Mammary epithelial cell (primary cell): ENCODE data around the gene SMIM27.
A peak's percentile ranks its signal among the peaks of the same experiment; 100 is the strongest.

Source experiments
- EZH2 ChIP-seq: IDR thresholded peaks from 2 replicates; pipeline ENCODE4 v1.6.1; 2012; ENCODE audit warnings: low read length, inconsistent platforms, borderline replicate concordance
- TF ChIP-seq, protein P1 (sequence below), 2 donors: IDR thresholded peaks in 1 of 2; conservative IDR thresholded peaks in 1 of 2; 2 replicates each; pipeline ENCODE4 v1.5.1; 2011 to 2012; ENCODE audit warnings: inconsistent platforms in 2 of 2, low read length in 2 of 2, mild to moderate bottlenecking in 2 of 2, control low read depth in 1 of 2, low read depth in 1 of 2; ENCODE audit not compliant: insufficient read depth in 1 of 2; ENCODE audit errors: extremely low read depth in 1 of 2

DNA sequence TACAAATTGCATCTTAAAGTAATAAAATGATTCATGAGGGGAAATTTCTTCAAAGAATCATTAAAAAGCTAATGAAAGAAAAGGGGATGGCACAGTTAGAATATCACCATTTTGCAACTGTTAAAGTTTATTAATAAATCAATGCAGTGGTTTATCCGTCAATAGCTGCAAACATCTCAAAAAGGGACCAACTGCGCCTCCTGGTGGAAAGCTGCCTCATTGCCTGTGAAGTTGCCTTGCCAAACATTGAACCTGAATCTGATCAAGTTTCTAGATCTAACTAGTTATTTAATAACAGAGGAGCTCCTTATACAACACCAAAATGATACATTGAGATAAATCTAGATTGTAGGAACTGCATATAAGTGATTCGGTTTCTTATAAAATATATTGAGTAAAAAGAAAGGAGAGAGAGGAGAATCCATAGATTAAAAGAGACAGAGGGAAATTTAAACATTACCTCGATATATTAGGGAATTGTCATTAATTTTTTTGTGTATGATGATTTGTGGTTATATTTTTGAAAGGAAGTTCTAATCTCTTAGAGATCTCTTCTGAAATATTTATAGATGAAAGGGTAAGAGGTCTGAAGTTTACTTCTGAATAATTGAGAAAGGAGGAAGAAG is 27.7 kb downstream of the SMIM27 start:
- TF ChIP-seq, protein P1, sequence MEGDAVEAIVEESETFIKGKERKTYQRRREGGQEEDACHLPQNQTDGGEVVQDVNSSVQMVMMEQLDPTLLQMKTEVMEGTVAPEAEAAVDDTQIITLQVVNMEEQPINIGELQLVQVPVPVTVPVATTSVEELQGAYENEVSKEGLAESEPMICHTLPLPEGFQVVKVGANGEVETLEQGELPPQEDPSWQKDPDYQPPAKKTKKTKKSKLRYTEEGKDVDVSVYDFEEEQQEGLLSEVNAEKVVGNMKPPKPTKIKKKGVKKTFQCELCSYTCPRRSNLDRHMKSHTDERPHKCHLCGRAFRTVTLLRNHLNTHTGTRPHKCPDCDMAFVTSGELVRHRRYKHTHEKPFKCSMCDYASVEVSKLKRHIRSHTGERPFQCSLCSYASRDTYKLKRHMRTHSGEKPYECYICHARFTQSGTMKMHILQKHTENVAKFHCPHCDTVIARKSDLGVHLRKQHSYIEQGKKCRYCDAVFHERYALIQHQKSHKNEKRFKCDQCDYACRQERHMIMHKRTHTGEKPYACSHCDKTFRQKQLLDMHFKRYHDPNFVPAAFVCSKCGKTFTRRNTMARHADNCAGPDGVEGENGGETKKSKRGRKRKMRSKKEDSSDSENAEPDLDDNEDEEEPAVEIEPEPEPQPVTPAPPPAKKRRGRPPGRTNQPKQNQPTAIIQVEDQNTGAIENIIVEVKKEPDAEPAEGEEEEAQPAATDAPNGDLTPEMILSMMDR (conservative IDR thresholded peaks at IDR 0.05 in 1 of 2, IDR thresholded peaks at IDR 0.05 in 1 of 2; ENCODE audit: extremely low read depth in 1 of 2, insufficient read depth in 1 of 2, low read depth in 1 of 2, low read length in 2 of 2), result peak; percentile 93 to 96
- no peak for TF ChIP-seq EZH2
